ENCODE measurements around the gene NOC2L. TPM values are rescaled to one million over a fixed set of nuclear protein-coding genes. Genes with fewer than 3 reads are reported as not detected.

Gene NOC2L
- total and polyA plus RNA-seq, 9 of the 15 experiments (the other 6 are each of a cell fraction or from before 2014, with no cell fraction given) = 4.0 to 410 (median 200) TPM

DNA sequence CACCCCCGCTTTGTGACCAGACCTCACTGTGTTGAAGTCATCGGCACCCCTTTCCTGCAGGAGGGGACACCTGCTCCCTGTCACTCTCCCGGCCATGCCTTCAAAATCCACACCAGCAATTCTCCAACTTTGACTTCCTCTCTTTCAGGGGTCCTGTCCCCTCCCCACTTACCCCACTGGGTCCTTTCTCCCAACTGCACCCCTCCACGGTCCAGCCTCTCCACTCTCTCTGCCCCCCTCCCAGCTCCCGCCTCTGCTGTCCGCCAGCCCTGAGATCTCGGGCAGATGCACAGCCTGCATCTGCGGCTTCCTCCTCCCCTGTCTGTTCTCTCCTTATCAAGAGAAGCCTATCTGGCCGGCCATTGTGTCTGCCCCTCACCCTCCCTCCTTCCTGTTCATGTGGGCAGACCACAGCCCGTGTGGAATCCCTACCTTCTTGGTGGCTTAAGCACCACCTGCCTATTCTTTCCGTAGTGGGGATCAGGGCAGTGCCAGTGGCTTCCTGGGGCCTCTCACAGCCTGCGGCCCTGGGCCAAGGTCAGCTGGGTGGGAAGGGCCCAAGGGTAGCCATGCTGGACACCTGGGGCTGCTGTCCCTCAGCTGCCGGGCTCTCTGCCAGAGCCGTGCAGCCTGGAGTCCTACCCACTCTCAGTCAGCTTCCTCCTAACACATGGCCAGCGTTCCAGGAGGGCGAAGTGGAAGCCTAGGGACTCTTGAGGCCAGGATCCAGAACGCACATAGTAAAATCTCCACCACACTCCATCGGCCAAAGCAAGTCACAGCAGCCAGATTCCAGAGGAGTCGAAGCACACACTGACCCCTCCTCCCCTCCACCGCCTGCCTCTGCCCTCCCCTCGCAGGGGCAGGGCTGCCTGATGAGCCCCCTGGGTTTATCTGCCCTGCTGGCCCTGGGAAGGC, 46.0 kb upstream of the NOC2L start (continued):
- TF ChIP-seq RREB1 (CRISPR knock-in tag; IDR thresholded peaks at IDR 0.05) (peak; percentile 45), OTX1 (CRISPR knock-in tag; IDR thresholded peaks at IDR 0.05) (no peak), TCF7 (IDR thresholded peaks at IDR 0.05; ENCODE audit: borderline replicate concordance) (peak; percentile 46; the same call in 1 of the 2 replicates), CGGBP1 (CRISPR knock-in tag; IDR thresholded peaks at IDR 0.05) (no peak), HINFP (tag; conservative IDR thresholded peaks at IDR 0.05; ENCODE audit: low read depth) (peak; percentile 56; the same call in 1 of the 2 replicates), NFIX (CRISPR knock-in tag; IDR thresholded peaks at IDR 0.05; ENCODE audit: low read depth) (no peak), MTA2 (IDR thresholded peaks at IDR 0.05; ENCODE audit: low read depth) (peak; percentile 33; the same call in 1 of the 2 replicates)
- TF ChIP-seq, protein P1, sequence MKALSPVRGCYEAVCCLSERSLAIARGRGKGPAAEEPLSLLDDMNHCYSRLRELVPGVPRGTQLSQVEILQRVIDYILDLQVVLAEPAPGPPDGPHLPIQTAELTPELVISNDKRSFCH (CRISPR knock-in tag; IDR thresholded peaks at IDR 0.05) = 0 out of 2 replicates have a peak, but pooled peaks have one; percentile 11
- TF ChIP-seq, protein P1 (tag; IDR thresholded peaks at IDR 0.05) = peak; percentile 94
- TF ChIP-seq, protein P2, sequence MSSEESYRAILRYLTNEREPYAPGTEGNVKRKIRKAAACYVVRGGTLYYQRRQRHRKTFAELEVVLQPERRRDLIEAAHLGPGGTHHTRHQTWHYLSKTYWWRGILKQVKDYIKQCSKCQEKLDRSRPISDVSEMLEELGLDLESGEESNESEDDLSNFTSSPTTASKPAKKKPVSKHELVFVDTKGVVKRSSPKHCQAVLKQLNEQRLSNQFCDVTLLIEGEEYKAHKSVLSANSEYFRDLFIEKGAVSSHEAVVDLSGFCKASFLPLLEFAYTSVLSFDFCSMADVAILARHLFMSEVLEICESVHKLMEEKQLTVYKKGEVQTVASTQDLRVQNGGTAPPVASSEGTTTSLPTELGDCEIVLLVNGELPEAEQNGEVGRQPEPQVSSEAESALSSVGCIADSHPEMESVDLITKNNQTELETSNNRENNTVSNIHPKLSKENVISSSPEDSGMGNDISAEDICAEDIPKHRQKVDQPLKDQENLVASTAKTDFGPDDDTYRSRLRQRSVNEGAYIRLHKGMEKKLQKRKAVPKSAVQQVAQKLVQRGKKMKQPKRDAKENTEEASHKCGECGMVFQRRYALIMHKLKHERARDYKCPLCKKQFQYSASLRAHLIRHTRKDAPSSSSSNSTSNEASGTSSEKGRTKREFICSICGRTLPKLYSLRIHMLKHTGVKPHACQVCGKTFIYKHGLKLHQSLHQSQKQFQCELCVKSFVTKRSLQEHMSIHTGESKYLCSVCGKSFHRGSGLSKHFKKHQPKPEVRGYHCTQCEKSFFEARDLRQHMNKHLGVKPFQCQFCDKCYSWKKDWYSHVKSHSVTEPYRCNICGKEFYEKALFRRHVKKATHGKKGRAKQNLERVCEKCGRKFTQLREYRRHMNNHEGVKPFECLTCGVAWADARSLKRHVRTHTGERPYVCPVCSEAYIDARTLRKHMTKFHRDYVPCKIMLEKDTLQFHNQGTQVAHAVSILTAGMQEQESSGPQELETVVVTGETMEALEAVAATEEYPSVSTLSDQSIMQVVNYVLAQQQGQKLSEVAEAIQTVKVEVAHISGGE (CRISPR knock-in tag; IDR thresholded peaks at IDR 0.05) = peak in 1 of 3 experiments; percentile 86; a peak in 2 of 6 replicates
- TF ChIP-seq, protein P3, sequence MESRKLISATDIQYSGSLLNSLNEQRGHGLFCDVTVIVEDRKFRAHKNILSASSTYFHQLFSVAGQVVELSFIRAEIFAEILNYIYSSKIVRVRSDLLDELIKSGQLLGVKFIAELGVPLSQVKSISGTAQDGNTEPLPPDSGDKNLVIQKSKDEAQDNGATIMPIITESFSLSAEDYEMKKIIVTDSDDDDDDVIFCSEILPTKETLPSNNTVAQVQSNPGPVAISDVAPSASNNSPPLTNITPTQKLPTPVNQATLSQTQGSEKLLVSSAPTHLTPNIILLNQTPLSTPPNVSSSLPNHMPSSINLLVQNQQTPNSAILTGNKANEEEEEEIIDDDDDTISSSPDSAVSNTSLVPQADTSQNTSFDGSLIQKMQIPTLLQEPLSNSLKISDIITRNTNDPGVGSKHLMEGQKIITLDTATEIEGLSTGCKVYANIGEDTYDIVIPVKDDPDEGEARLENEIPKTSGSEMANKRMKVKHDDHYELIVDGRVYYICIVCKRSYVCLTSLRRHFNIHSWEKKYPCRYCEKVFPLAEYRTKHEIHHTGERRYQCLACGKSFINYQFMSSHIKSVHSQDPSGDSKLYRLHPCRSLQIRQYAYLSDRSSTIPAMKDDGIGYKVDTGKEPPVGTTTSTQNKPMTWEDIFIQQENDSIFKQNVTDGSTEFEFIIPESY (CRISPR knock-in tag; IDR thresholded peaks at IDR 0.05) = peak; percentile 60
